ENCODE results near the gene NOSTRIN. TPM values are rescaled to one million over a fixed set of nuclear protein-coding genes. Genes with fewer than 3 reads are reported as not detected.

NOSTRIN gene
- total and polyA plus RNA-seq, 2 of the 8 experiments (the other 6 are each of a cell fraction or from before 2014, with no cell fraction given): not detected

DNA sequence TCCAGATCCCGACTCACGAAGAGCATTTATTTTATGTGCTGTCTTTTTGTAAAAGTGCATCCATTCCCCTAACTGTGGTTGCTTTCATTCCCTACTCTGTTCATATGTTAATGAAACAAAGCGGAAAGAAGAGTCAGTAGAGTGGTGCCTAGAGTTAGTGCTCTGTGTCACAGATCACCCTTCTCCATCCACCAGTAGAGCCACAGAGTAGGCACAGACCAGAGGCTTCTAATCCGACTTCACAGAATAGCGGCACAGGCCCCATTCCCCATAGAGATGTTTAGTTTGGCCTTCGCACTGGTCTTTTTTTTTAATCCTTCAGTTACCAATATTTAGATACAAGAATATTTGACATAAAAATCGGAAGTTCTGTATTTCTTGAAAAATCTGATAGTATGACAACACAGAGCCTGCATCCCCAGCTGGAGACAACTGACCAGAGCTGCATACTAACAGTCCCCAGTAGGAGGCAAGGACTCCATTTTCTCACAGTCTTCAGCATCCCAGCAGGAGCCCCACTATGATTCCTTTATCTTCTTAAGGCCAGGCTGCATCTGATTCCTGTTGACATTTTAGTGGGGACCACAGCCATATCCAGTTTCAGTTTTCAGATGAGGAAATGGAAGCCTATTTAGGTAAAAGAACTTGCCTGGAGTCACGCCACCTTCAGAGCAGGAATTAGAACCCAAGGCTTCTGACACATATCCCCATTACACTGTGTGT, 105.7 kb downstream of the NOSTRIN start:
- peaks cover 12 to 28% (median 25%) of the 10 kb centered on the region in 4 experiments for H3K4me1 ChIP-seq (replicated peaks in 1 of 4; ENCODE audit: control insufficient read depth in 3 of 4, insufficient read depth in 4 of 4, low read length in 3 of 4)
- FAIRE-seq (peak; percentile 60), DNase-seq (ENCODE audit: low read depth in 1 of 2, low spot score in 2 of 2) (no peak)
- H3K4ac ChIP-seq (replicated peaks; ENCODE audit: insufficient read length, low read depth, low read length): peak overlapping the region; percentile 79
- H3K14ac ChIP-seq (ENCODE audit: insufficient read length): no peak overlapping the region
- H3K36me3 ChIP-seq (ENCODE audit: control insufficient read depth in 2 of 4, insufficient read depth in 4 of 4, low read length in 3 of 4): no peaks in the 10 kb centered on the region
- H3K23ac ChIP-seq (ENCODE audit: insufficient read length): no peak overlapping the region
- peak overlapping the region; percentile 72 for H3K18ac ChIP-seq (ENCODE audit: extremely low read depth, low read length)
- H4K91ac ChIP-seq (replicated peaks; ENCODE audit: insufficient read length, low read length): peak overlapping the region; percentile 87
- H2BK120ac ChIP-seq (replicated peaks; ENCODE audit: low read depth, low read length): peak overlapping the region; percentile 84
- peak overlapping the region; percentile 31 to 41; a peak in 3 of 4 replicates for H3K4me2 ChIP-seq (ENCODE audit: insufficient read depth in 1 of 2, low read depth in 2 of 2, low read length in 2 of 2)
- no peaks in the 10 kb centered on the region for H3K9me3 ChIP-seq (ENCODE audit: insufficient read depth in 2 of 2, low read depth in 1 of 2, low read length in 1 of 2)
- no peaks in the 10 kb centered on the region for H3K23me2 ChIP-seq (ENCODE audit: low read depth, low read length)
- peak overlapping the region; percentile 67; the same call in 1 of the 2 replicates for H2BK5ac ChIP-seq (ENCODE audit: low read depth, low read length)
- no peak overlapping the region for H4K5ac ChIP-seq (ENCODE audit: insufficient read length, low read depth, low read length)
- H3K4me3 ChIP-seq (ENCODE audit: extremely low read depth in 1 of 4, insufficient read depth in 2 of 4, low read depth in 3 of 4, low read length in 4 of 4): no peak overlapping the region; a peak in 1 of 8 replicates
- no peak overlapping the region for H4K8ac ChIP-seq (ENCODE audit: extremely low read depth, insufficient read depth, low read length)
- POLR2A ChIA-PET (ENCODE audit: partially characterized antibody): no interaction called here
- H4K20me1 ChIP-seq (replicated peaks in 1 of 2; ENCODE audit: control insufficient read depth in 1 of 2, insufficient read depth in 2 of 2, low read length in 2 of 2): no peaks in the 10 kb centered on the region
- no peak overlapping the region for H3K9ac ChIP-seq (replicated peaks in 1 of 4; ENCODE audit: extremely low read depth in 1 of 4, low read depth in 3 of 4, low read length in 3 of 4)
- 0 out of 2 replicates have a peak overlapping the region, but pooled peaks have one; percentile 12 for H2BK15ac ChIP-seq (ENCODE audit: low read length)
- no peaks in the 10 kb centered on the region for H3K79me2 ChIP-seq (ENCODE audit: control insufficient read depth in 1 of 2, insufficient read depth in 2 of 2, low read length in 2 of 2)
- whole genome bisulfite sequencing, 2 experiments (ENCODE audit: extremely low coverage in 1 of 2, insufficient coverage in 1 of 2, insufficient read length in 1 of 2, insufficient replicate concordance in 2 of 2, low coverage in 1 of 2, low lambda C conversion rate in 2 of 2, missing lambda C conversion rate in 1 of 2): 55% methylated on average over 8 of the region's 8 CpGs; no CpG with 5 or more reads in 1 of the 2 experiments
- H2BK12ac ChIP-seq (ENCODE audit: low read depth, low read length): peak overlapping the region; percentile 56; the same call in 1 of the 2 replicates
- H2AFZ ChIP-seq (ENCODE audit: low read length): 0 out of 2 replicates have a peak overlapping the region, but pooled peaks have one; percentile 46
- CTCF ChIA-PET (ENCODE audit: partially characterized antibody): interaction anchor here (0.6 to 2.7 kb wide), 2 partner anchors 13 to 649 kb away, joined by 3 to 10 read pairs; no protein-coding TSS in a partner anchor
- H3K79me1 ChIP-seq (ENCODE audit: low read depth, low read length): no peaks in the 10 kb centered on the region
- H3K56ac ChIP-seq (replicated peaks; ENCODE audit: insufficient read length, low read depth, low read length): no peak overlapping the region
- peaks cover 0 to 2% (median under 1%) of the 10 kb centered on the region in 4 experiments; a peak in 2 of 7 replicates for H3K27me3 ChIP-seq (replicated peaks in 1 of 4; ENCODE audit: control insufficient read depth in 3 of 4, extremely low read depth in 1 of 4, insufficient read depth in 3 of 4, low read length in 3 of 4)
- H2AK5ac ChIP-seq (ENCODE audit: low read depth, low read length): no peak overlapping the region
- peak overlapping the region; percentile 74; the same call in 1 of the 2 replicates for H2BK20ac ChIP-seq (ENCODE audit: low read length)
- no peak overlapping the region for H3K27ac ChIP-seq (ENCODE audit: low read depth, low read length)
- TF ChIP-seq NANOG (IDR thresholded peaks at IDR 0.05; ENCODE audit: insufficient read depth, low read depth, low read length, poor library complexity, severe bottlenecking): peak; percentile 19
- TF ChIP-seq NRF1 (IDR thresholded peaks at IDR 0.05; ENCODE audit: low read depth, low read length): no peak
- TF ChIP-seq TAF7 (optimal IDR thresholded peaks at IDR 0.05; ENCODE audit: borderline replicate concordance, low read depth, low read length): no peak
- no peak for TF ChIP-seq TBP (IDR thresholded peaks at IDR 0.05; ENCODE audit: low read depth, low read length)
- no peak for TF ChIP-seq SP4 (IDR thresholded peaks at IDR 0.05; ENCODE audit: low read length)
- TF ChIP-seq EGR1 (IDR thresholded peaks at IDR 0.05; ENCODE audit: borderline replicate concordance, low read depth, low read length): no peak
- no peak for TF ChIP-seq SP2 (IDR thresholded peaks at IDR 0.05; ENCODE audit: low read length)
- TF ChIP-seq RAD21 (IDR thresholded peaks at IDR 0.05 in 1 of 2, conservative IDR thresholded peaks at IDR 0.05 in 1 of 2; ENCODE audit: low read depth in 2 of 2, low read length in 2 of 2): no peak
- TF ChIP-seq, protein P1, sequence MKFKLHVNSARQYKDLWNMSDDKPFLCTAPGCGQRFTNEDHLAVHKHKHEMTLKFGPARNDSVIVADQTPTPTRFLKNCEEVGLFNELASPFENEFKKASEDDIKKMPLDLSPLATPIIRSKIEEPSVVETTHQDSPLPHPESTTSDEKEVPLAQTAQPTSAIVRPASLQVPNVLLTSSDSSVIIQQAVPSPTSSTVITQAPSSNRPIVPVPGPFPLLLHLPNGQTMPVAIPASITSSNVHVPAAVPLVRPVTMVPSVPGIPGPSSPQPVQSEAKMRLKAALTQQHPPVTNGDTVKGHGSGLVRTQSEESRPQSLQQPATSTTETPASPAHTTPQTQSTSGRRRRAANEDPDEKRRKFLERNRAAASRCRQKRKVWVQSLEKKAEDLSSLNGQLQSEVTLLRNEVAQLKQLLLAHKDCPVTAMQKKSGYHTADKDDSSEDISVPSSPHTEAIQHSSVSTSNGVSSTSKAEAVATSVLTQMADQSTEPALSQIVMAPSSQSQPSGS (IDR thresholded peaks at IDR 0.05; ENCODE audit: low read length): no peak

Data from H1 (cell line).